Measurements from ENCODE around the gene VASN. TPM values are rescaled to one million over a fixed set of nuclear protein-coding genes. Genes with fewer than 3 reads are reported as not detected.

The VASN gene
- total RNA-seq, 1 donor from 2014 or later: 62.7 TPM

- H3K4me1 Mint-ChIP-seq (ENCODE audit: unreplicated experiment): peaks cover 73% of the 10 kb centered on the region
- H3K27ac Mint-ChIP-seq (ENCODE audit: unreplicated experiment): no peak overlapping the region
- peaks cover 3% of the 10 kb centered on the region for H3K36me3 Mint-ChIP-seq (ENCODE audit: unreplicated experiment)
- TF ChIP-seq, protein P1, sequence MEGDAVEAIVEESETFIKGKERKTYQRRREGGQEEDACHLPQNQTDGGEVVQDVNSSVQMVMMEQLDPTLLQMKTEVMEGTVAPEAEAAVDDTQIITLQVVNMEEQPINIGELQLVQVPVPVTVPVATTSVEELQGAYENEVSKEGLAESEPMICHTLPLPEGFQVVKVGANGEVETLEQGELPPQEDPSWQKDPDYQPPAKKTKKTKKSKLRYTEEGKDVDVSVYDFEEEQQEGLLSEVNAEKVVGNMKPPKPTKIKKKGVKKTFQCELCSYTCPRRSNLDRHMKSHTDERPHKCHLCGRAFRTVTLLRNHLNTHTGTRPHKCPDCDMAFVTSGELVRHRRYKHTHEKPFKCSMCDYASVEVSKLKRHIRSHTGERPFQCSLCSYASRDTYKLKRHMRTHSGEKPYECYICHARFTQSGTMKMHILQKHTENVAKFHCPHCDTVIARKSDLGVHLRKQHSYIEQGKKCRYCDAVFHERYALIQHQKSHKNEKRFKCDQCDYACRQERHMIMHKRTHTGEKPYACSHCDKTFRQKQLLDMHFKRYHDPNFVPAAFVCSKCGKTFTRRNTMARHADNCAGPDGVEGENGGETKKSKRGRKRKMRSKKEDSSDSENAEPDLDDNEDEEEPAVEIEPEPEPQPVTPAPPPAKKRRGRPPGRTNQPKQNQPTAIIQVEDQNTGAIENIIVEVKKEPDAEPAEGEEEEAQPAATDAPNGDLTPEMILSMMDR (IDR thresholded peaks at IDR 0.05): no peak
- DNase-seq (ENCODE audit: extremely low spot score, unreplicated experiment): no peak
- H3K4me3 Mint-ChIP-seq (ENCODE audit: unreplicated experiment): no peak overlapping the region
- no peaks in the 10 kb centered on the region for H3K9me3 Mint-ChIP-seq (ENCODE audit: unreplicated experiment)
- H3K27me3 Mint-ChIP-seq (ENCODE audit: unreplicated experiment): no peaks in the 10 kb centered on the region
Measured at GRCh38 chr16:4378999-4379690, 7.5 kb downstream of the VASN start.

GRCh38 chr16:4380119-4381063 is 8.7 kb downstream of the VASN start:
- no peak for DNase-seq (ENCODE audit: extremely low spot score, unreplicated experiment)
- Mint-ChIP-seq H3K27ac (ENCODE audit: unreplicated experiment) (peak overlapping the region; percentile 63), H3K4me3 (ENCODE audit: unreplicated experiment) (no peak overlapping the region), H3K27me3 (ENCODE audit: unreplicated experiment) (no peaks in the 10 kb centered on the region), H3K9me3 (ENCODE audit: unreplicated experiment) (no peaks in the 10 kb centered on the region), H3K4me1 (ENCODE audit: unreplicated experiment) (peaks cover 76% of the 10 kb centered on the region), H3K36me3 (ENCODE audit: unreplicated experiment) (peaks cover 3% of the 10 kb centered on the region)
- TF ChIP-seq, protein P1 (IDR thresholded peaks at IDR 0.05): no peak

GRCh38 chr16:4381072-4381934 is 9.7 kb downstream of the VASN start:
- no peak for DNase-seq (ENCODE audit: extremely low spot score, unreplicated experiment)
- Mint-ChIP-seq H3K4me1 (ENCODE audit: unreplicated experiment) (peaks cover 76% of the 10 kb centered on the region), H3K27ac (ENCODE audit: unreplicated experiment) (no peak overlapping the region), H3K9me3 (ENCODE audit: unreplicated experiment) (no peaks in the 10 kb centered on the region), H3K36me3 (ENCODE audit: unreplicated experiment) (peaks cover 3% of the 10 kb centered on the region), H3K27me3 (ENCODE audit: unreplicated experiment) (no peaks in the 10 kb centered on the region), H3K4me3 (ENCODE audit: unreplicated experiment) (no peak overlapping the region)
- TF ChIP-seq, protein P1 (IDR thresholded peaks at IDR 0.05): no peak

DNA sequence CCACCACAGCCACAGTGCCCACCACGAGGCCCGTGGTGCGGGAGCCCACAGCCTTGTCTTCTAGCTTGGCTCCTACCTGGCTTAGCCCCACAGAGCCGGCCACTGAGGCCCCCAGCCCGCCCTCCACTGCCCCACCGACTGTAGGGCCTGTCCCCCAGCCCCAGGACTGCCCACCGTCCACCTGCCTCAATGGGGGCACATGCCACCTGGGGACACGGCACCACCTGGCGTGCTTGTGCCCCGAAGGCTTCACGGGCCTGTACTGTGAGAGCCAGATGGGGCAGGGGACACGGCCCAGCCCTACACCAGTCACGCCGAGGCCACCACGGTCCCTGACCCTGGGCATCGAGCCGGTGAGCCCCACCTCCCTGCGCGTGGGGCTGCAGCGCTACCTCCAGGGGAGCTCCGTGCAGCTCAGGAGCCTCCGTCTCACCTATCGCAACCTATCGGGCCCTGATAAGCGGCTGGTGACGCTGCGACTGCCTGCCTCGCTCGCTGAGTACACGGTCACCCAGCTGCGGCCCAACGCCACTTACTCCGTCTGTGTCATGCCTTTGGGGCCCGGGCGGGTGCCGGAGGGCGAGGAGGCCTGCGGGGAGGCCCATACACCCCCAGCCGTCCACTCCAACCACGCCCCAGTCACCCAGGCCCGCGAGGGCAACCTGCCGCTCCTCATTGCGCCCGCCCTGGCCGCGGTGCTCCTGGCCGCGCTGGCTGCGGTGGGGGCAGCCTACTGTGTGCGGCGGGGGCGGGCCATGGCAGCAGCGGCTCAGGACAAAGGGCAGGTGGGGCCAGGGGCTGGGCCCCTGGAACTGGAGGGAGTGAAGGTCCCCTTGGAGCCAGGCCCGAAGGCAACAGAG is 10.5 kb downstream of the VASN start:
- Mint-ChIP-seq H3K4me1 (ENCODE audit: unreplicated experiment) (peaks cover 77% of the 10 kb centered on the region), H3K27me3 (ENCODE audit: unreplicated experiment) (no peaks in the 10 kb centered on the region), H3K27ac (ENCODE audit: unreplicated experiment) (no peak overlapping the region), H3K9me3 (ENCODE audit: unreplicated experiment) (no peaks in the 10 kb centered on the region), H3K4me3 (ENCODE audit: unreplicated experiment) (no peak overlapping the region), H3K36me3 (ENCODE audit: unreplicated experiment) (peaks cover 3% of the 10 kb centered on the region)
- no peak for DNase-seq (ENCODE audit: extremely low spot score, unreplicated experiment)
- TF ChIP-seq, protein P1 (IDR thresholded peaks at IDR 0.05): no peak

Measured in osteocyte (in vitro differentiated cells).